Osteoblast (primary cell): ENCODE data around the gene PRKAG2. TPM values are rescaled to one million over a fixed set of nuclear protein-coding genes. Genes with fewer than 3 reads are reported as not detected.

Experiments
- DNase-seq: peaks from one replicate; pipeline ENCODE4 v3.0.0; 2011; ENCODE audit warnings: low spot score, mixed read lengths; ENCODE audit not compliant: insufficient read length; ENCODE audit errors: missing footprints
- H2AFZ ChIP-seq: 2 replicates; pipeline ENCODE4 v1.6.0; 2011; ENCODE audit warnings: mild to moderate bottlenecking, low read length
- H3K27ac ChIP-seq: 2 replicates; pipeline ENCODE4 v1.5.1; 2011; ENCODE audit warnings: mild to moderate bottlenecking, low read depth, low read length, moderate library complexity
- H3K27me3 ChIP-seq: 2 replicates; pipeline ENCODE4 v1.6.0; 2012; ENCODE audit warnings: mild to moderate bottlenecking, control low read depth, inconsistent platforms, low read length, moderate library complexity; ENCODE audit not compliant: insufficient read depth
- H3K36me3 ChIP-seq: 2 replicates; pipeline ENCODE4 v1.5.1; 2011; ENCODE audit warnings: mild to moderate bottlenecking, low read length, control low read depth, moderate library complexity; ENCODE audit not compliant: insufficient read depth
- H3K4me1 ChIP-seq: 2 replicates; pipeline ENCODE4 v1.5.1; 2011; ENCODE audit warnings: mild to moderate bottlenecking, low read length, control low read depth, moderate library complexity; ENCODE audit not compliant: insufficient read depth
- H3K4me2 ChIP-seq: 2 replicates; pipeline ENCODE4 v1.6.0; 2011; ENCODE audit warnings: mild to moderate bottlenecking, low read length; ENCODE audit not compliant: insufficient read depth
- H3K4me3 ChIP-seq: fragments of 200-600 bp; sonication (generic); 3 replicates; pipeline ENCODE4 v1.5.1; 2012; ENCODE audit warnings: mild to moderate bottlenecking, low read length, inconsistent platforms; ENCODE audit not compliant: insufficient read depth
- H3K79me2 ChIP-seq: 2 replicates; pipeline ENCODE4 v1.6.0; 2012; ENCODE audit warnings: mild to moderate bottlenecking, low read length, control low read depth, inconsistent platforms; ENCODE audit not compliant: insufficient read depth
- H3K9me3 ChIP-seq: 2 replicates; pipeline ENCODE4 v1.5.1; 2011; ENCODE audit warnings: low read depth, low read length, control low read depth
- H4K20me1 ChIP-seq: 2 replicates; pipeline ENCODE4 v1.6.0; 2012; ENCODE audit warnings: mild to moderate bottlenecking, low read length, control low read depth; ENCODE audit not compliant: insufficient read depth
- total RNA-seq: library from RNA; depleted of rRNA; stranded (reverse); fragments of >200 nt; gene quantifications from 2 replicates; pipeline ENCODE4 v1.2.3, GENCODE V29; 2012
- TF ChIP-seq, protein P1 (sequence below): IDR thresholded peaks from 2 replicates; pipeline ENCODE4 v1.5.1; 2011; ENCODE audit warnings: mild to moderate bottlenecking, low read depth, low read length, moderate library complexity; ENCODE audit errors: extremely low read depth

Gene PRKAG2
- total RNA-seq, 1 donor = 20.6 TPM

DNA sequence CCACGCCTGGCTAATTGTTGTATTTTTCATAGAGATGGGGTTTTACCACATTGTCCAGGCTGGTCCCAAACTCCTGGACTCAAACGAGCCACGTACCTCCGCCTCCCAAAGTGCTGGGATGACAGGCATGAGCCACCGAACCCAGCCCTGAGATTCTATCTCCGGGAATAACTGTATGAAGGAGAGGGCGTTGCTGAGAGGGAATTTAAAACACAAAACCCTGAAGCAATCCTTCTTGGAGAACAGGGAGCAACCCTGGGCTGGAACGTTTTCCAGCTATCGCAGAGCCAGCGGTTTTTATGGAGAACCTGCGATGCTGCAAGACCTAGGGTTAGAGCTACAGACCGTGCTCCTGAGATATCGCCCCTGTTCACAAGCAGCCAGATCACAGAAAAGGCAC, 144.6 kb downstream of the PRKAG2 start:
- Histone ChIP-seq H3K27me3 (no peaks in the 10 kb centered on the region), H3K4me2 (no peak overlapping the region), H3K4me1 (peaks cover 26% of the 10 kb centered on the region), H3K27ac (no peak overlapping the region), H3K4me3 (no peak overlapping the region), H3K9me3 (no peaks in the 10 kb centered on the region), H3K36me3 (no peaks in the 10 kb centered on the region), H3K79me2 (no peaks in the 10 kb centered on the region), H2AFZ (no peak overlapping the region), H4K20me1 (no peaks in the 10 kb centered on the region)
- no peak for DNase-seq
- TF ChIP-seq, protein P1, sequence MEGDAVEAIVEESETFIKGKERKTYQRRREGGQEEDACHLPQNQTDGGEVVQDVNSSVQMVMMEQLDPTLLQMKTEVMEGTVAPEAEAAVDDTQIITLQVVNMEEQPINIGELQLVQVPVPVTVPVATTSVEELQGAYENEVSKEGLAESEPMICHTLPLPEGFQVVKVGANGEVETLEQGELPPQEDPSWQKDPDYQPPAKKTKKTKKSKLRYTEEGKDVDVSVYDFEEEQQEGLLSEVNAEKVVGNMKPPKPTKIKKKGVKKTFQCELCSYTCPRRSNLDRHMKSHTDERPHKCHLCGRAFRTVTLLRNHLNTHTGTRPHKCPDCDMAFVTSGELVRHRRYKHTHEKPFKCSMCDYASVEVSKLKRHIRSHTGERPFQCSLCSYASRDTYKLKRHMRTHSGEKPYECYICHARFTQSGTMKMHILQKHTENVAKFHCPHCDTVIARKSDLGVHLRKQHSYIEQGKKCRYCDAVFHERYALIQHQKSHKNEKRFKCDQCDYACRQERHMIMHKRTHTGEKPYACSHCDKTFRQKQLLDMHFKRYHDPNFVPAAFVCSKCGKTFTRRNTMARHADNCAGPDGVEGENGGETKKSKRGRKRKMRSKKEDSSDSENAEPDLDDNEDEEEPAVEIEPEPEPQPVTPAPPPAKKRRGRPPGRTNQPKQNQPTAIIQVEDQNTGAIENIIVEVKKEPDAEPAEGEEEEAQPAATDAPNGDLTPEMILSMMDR = no peak

DNA sequence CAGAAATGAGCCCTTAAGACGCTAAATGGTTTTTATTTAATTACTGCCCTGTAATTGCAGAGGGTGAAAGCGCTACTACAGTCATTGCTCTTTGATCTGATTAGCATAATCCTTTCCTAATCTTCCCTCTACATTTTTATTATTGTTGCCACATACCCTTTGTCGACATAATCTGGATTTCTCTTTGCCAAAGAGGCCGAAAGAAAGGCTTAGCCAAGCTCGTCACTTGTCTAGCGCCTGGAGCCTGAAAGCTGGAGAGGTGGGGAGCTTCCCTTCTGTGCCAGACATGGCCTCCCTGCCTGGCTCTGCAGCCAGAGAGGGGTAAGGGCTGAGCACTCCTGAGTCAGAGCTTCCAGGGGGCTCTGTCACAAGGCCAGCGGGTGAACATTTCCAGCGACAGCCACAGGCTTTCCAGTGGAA, 145.9 kb downstream of the PRKAG2 start:
- H4K20me1 ChIP-seq = no peaks in the 10 kb centered on the region
- TF ChIP-seq, protein P1 = no peak
- H3K4me2 ChIP-seq = no peak overlapping the region
- H3K4me3 ChIP-seq = no peak overlapping the region
- DNase-seq = no peak
- no peak overlapping the region for H3K27ac ChIP-seq
- H3K9me3 ChIP-seq = no peaks in the 10 kb centered on the region
- no peaks in the 10 kb centered on the region for H3K27me3 ChIP-seq
- no peaks in the 10 kb centered on the region for H3K79me2 ChIP-seq
- no peaks in the 10 kb centered on the region for H3K36me3 ChIP-seq
- peaks cover 19% of the 10 kb centered on the region for H3K4me1 ChIP-seq
- no peak overlapping the region for H2AFZ ChIP-seq

DNA sequence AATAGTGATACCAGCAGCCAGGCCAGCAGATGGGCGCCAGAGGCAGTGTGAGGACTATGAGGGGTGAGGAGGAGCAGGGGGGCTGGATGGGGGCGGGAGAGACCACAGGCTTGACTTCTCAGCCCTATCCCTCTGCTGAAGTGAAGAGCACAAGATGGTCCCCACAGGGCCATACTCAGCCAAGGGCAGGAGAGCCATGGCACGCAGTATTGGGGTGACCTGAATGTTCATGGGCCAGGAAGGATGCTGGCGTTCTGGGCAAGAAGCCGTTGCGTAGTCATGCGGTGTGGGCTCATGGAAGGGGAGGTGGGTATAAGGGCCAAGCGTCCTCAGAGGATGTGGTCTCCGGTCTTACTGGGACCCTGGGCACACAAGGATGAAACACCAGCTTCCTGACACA, 146.3 kb downstream of the PRKAG2 start:
- Histone ChIP-seq H3K9me3 (no peaks in the 10 kb centered on the region), H3K4me3 (no peak overlapping the region), H3K4me2 (no peak overlapping the region), H4K20me1 (no peaks in the 10 kb centered on the region), H3K36me3 (no peaks in the 10 kb centered on the region), H3K27ac (no peak overlapping the region), H3K79me2 (no peaks in the 10 kb centered on the region), H2AFZ (no peak overlapping the region), H3K4me1 (peaks cover 14% of the 10 kb centered on the region), H3K27me3 (no peaks in the 10 kb centered on the region)
- DNase-seq = peak; percentile 23
- TF ChIP-seq, protein P1 = no peak

DNA sequence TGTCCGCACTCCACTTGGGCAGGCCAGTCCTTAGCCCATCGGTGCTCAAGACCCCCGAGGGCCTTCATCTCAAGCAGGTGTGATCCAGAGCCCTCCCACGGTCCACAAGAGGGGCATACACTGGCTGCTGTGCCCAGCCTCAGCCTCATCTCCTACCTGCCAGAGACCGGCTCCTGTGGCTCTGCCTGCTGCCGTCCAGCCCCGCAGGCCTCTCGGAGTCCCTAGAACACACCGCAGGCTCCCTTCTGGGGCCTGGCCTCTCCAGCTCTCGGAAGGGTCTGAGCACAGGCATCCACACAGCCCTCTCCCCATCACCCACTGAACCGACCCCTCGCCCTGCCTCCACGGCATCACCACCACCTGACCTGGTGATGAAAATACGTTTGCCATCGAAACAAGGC, 147.4 kb downstream of the PRKAG2 start:
- Histone ChIP-seq H3K9me3 (no peaks in the 10 kb centered on the region), H3K27me3 (no peaks in the 10 kb centered on the region), H3K27ac (no peak overlapping the region), H3K4me1 (peaks cover 11% of the 10 kb centered on the region), H3K4me2 (no peak overlapping the region), H3K4me3 (no peak overlapping the region), H3K36me3 (no peaks in the 10 kb centered on the region), H4K20me1 (no peaks in the 10 kb centered on the region), H2AFZ (no peak overlapping the region), H3K79me2 (no peaks in the 10 kb centered on the region)
- TF ChIP-seq, protein P1 = no peak
- DNase-seq = no peak
